ENCODE data around the gene MEG3. TPM values are rescaled to one million over a fixed set of nuclear protein-coding genes. Genes with fewer than 3 reads are reported as not detected.

MEG3 gene
- total RNA-seq, 4 donors from 2014 or later: 1.2 to 18.9 (median 3.5) TPM

DNA sequence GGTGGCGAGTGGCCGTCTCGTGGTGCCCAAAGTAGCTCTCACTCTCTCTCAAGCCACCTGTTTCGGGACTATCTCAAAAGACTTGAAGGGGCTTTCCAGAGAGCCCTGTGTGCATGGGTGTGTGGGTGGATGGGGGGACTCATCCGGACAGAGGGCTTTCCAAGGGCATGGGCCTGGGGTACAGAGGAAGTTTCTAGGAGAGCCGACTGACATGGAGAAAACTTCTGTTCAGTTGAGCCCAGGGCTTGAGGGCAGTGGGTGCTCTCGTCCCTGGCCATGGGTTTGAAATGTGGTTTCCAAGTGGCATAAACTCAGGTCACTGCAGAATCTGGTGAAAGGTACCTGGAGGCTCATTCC is 47.4 kb upstream of the MEG3 start:
- WGBS, 2 donors: 83 to 90% methylated on average over 2 to 4 of the region's 7 CpGs
- peaks cover 0 to 19% (median 0%) of the 10 kb centered on the region in 4 donors for H3K27me3 ChIP-seq
- TF ChIP-seq POLR2A (IDR thresholded peaks at IDR 0.05): no peak
- TF ChIP-seq, protein P1, sequence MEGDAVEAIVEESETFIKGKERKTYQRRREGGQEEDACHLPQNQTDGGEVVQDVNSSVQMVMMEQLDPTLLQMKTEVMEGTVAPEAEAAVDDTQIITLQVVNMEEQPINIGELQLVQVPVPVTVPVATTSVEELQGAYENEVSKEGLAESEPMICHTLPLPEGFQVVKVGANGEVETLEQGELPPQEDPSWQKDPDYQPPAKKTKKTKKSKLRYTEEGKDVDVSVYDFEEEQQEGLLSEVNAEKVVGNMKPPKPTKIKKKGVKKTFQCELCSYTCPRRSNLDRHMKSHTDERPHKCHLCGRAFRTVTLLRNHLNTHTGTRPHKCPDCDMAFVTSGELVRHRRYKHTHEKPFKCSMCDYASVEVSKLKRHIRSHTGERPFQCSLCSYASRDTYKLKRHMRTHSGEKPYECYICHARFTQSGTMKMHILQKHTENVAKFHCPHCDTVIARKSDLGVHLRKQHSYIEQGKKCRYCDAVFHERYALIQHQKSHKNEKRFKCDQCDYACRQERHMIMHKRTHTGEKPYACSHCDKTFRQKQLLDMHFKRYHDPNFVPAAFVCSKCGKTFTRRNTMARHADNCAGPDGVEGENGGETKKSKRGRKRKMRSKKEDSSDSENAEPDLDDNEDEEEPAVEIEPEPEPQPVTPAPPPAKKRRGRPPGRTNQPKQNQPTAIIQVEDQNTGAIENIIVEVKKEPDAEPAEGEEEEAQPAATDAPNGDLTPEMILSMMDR (IDR thresholded peaks at IDR 0.05): no peak
- no peak overlapping the region for H3K4me3 ChIP-seq
- no peak for DNase-seq
- H3K27ac ChIP-seq: no peak overlapping the region
- no peaks in the 10 kb centered on the region for H3K36me3 ChIP-seq
- H3K4me1 ChIP-seq: peaks cover 0 to 4% (median 0%) of the 10 kb centered on the region in 3 donors
- H3K9me3 ChIP-seq: no peaks in the 10 kb centered on the region
- intact Hi-C loops (cut with DNase I): no loop called here

DNA sequence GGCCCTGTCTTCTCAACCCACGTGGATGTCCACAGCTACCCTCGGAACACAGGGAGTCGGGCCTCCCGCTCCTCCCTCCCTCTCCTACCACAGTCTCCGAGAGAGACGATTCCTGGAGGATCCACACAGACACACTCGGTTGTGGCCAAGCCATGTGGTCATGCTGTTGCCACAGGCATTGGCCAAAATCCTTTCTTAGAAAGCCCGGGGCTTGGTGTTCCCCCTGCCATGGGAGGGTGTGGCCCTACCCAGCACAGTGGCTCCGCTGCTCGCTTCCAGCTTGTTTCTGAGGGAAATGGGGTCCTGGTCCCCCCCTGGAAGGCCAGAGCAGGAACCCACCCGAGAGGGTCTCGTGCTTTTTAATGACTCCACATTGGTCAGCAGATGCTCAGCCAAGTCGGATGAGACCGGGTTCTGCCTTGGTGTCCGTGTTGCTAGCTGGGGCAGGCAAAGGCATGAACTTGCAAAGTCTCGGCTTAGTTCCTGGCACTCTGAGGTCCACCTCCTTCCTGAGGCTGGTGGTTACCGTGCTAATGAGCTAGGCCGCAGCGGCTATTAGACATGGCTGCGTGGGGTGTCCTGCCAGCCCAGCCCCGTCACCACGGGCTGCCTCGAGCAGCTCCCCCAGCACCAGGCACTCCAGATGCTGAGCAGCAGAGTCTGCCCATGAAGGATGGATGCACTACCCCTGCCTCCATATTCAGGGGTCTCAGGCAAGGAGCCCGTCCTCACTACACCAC is 46.8 kb upstream of the MEG3 start:
- TF ChIP-seq, protein P1 (IDR thresholded peaks at IDR 0.05): no peak
- no peak for TF ChIP-seq POLR2A (IDR thresholded peaks at IDR 0.05)
- no peak overlapping the region for H3K4me3 ChIP-seq
- H3K4me1 ChIP-seq: peaks cover 0 to 9% (median 0%) of the 10 kb centered on the region in 3 donors
- intact Hi-C loops (cut with DNase I): no loop called here
- peaks cover 0 to 18% (median 0%) of the 10 kb centered on the region in 4 donors for H3K27me3 ChIP-seq
- no peak overlapping the region for H3K27ac ChIP-seq
- no peaks in the 10 kb centered on the region for H3K36me3 ChIP-seq
- no peak for DNase-seq
- no peaks in the 10 kb centered on the region for H3K9me3 ChIP-seq
- 62 to 77% methylated on average over 10 to 11 of the region's 24 CpGs for WGBS, 2 donors

DNA sequence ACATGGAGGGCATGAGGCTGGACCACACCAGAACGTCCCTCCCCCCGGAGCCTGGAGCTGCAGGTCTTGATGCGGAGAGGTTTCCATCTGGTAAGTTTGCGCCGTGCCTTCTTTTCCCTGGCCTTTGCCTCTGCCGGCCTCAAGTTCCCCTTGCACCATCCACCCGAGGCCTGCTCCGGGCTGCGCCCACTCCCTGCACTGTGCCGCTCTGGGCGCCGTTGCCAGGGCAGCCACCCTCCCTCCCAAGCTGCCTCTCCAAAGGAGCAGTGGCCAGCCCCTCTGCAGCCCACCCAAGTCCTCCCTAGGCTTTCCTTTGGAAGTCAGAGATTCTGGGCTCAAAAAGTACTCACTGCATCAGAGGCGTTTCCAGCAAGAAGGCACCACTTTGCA is 46.2 kb upstream of the MEG3 start:
- Histone ChIP-seq H3K27me3 (peaks cover 0 to 23% (median 0%) of the 10 kb centered on the region in 4 donors), H3K9me3 (no peaks in the 10 kb centered on the region), H3K27ac (no peak overlapping the region), H3K36me3 (no peaks in the 10 kb centered on the region), H3K4me1 (peaks cover 0 to 9% (median 0%) of the 10 kb centered on the region in 3 donors), H3K4me3 (no peak overlapping the region)
- TF ChIP-seq, protein P1 (IDR thresholded peaks at IDR 0.05): no peak
- TF ChIP-seq POLR2A (IDR thresholded peaks at IDR 0.05): no peak
- WGBS, 2 donors: 84 to 94% methylated on average over 7 to 12 of the region's 13 CpGs
- intact Hi-C loops (cut with DNase I): no loop called here
- DNase-seq: no peak

DNA sequence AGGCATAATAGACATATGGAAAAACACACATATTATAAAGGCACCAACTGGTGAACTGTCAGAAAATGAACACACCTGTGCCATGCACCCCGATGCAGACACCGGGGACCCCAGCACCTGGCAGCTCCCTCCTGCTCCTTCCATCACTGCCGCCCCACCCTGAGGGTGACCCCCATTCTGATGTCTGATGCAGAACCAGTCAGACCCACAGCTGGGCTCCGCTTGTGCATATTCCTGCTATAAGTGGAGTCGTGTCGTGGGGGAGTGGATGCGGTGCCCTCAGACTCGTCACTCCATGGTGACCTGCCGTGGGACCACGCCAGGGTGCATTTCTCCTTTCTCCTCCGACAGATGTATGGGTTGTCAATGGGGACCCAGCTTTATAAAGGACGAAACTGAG is 45.7 kb upstream of the MEG3 start:
- peaks cover 0 to 9% (median 0%) of the 10 kb centered on the region in 3 donors for H3K4me1 ChIP-seq
- H3K27me3 ChIP-seq: peaks cover 0 to 29% (median 0%) of the 10 kb centered on the region in 4 donors
- no peak overlapping the region for H3K4me3 ChIP-seq
- no peaks in the 10 kb centered on the region for H3K36me3 ChIP-seq
- intact Hi-C loops (cut with DNase I): no loop called here
- no peak overlapping the region for H3K27ac ChIP-seq
- WGBS, 2 donors: 89 to 97% methylated on average over 3 of the region's 12 CpGs
- no peak for DNase-seq
- no peaks in the 10 kb centered on the region for H3K9me3 ChIP-seq
- TF ChIP-seq POLR2A (IDR thresholded peaks at IDR 0.05): no peak
- TF ChIP-seq, protein P1 (IDR thresholded peaks at IDR 0.05): no peak

DNA sequence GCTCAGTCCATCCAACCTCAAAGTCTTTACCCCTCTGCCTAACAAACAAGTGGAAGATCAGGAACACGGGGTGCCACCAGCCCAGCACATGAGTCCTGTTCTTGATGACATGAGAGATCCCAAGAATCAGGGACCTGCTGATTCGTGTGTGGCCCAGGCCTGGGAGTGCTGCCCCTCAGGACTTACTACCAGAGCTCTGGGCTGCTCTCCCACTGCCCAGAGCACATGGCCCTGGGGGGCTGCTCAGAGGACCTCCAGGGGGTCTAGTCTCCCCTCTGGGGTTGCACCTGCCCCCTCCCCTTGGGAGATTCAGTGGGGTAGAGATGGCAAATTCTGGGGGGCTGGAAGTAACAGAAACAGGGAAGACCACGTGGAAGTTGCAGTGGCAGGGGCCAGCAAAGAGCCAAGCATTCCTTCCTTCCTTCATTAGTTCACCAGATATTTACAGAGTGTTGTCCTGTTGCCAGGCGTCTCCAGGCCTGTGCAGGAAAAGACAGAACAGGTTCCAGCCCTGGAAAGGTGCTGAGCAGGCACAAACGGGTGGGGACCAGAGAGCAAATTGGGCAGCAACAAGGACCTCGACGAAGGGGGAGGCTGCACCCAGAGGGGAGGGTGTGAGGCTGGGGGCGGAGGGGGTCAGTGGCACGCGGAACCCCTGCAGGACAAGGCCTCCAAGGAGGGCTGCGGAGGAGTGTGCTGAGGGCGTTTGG is 45.1 kb upstream of the MEG3 start:
- Histone ChIP-seq H3K36me3 (no peaks in the 10 kb centered on the region), H3K9me3 (no peaks in the 10 kb centered on the region), H3K27me3 (peaks cover 0 to 34% (median 0%) of the 10 kb centered on the region in 4 donors), H3K4me3 (no peak overlapping the region), H3K27ac (no peak overlapping the region), H3K4me1 (peaks cover 0 to 9% (median 0%) of the 10 kb centered on the region in 3 donors)
- 46 to 58% methylated on average over 10 to 11 of the region's 12 CpGs for WGBS, 2 donors
- intact Hi-C loops (cut with DNase I): no loop called here
- no peak for TF ChIP-seq POLR2A (IDR thresholded peaks at IDR 0.05)
- TF ChIP-seq, protein P1 (IDR thresholded peaks at IDR 0.05): no peak
- no peak for DNase-seq

All from esophagus squamous epithelium (tissue), 5 donors.